DND-41 (cell line): Measurements from ENCODE around the gene RANBP3L.

Source experiments
- EZH2 ChIP-seq: IDR thresholded peaks from 3 replicates; pipeline ENCODE4 v1.6.1; 2012; ENCODE audit warnings: borderline replicate concordance, low read depth, mild to moderate bottlenecking, moderate library complexity, low read length, inconsistent platforms; ENCODE audit not compliant: severe bottlenecking
- TF ChIP-seq, protein P1 (sequence below): IDR thresholded peaks from 2 replicates; pipeline ENCODE4 v1.5.1; 2012; ENCODE audit warnings: borderline replicate concordance, low read length, moderate library complexity, mild to moderate bottlenecking; ENCODE audit not compliant: poor library complexity, severe bottlenecking; ENCODE audit errors: extremely low read depth

DNA sequence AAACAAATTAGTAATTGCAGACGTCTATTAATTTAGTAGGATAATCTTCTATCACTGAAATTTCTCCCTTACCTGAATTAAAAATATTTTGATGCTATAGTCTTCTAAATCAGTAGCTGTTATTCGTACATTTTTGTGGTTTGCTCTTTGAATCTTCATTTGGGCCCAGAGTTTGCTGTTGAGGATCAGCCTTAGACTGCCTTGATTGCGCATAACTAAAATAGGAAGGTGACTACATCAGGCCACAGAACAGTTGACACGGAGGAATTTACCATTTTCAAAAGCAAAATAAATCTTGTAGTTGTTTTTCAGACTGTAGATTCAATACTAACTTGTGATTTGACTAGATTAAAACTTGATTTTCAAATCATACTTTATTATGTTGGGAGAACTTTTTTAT is 48.1 kb downstream of the RANBP3L start:
- TF ChIP-seq, protein P1, sequence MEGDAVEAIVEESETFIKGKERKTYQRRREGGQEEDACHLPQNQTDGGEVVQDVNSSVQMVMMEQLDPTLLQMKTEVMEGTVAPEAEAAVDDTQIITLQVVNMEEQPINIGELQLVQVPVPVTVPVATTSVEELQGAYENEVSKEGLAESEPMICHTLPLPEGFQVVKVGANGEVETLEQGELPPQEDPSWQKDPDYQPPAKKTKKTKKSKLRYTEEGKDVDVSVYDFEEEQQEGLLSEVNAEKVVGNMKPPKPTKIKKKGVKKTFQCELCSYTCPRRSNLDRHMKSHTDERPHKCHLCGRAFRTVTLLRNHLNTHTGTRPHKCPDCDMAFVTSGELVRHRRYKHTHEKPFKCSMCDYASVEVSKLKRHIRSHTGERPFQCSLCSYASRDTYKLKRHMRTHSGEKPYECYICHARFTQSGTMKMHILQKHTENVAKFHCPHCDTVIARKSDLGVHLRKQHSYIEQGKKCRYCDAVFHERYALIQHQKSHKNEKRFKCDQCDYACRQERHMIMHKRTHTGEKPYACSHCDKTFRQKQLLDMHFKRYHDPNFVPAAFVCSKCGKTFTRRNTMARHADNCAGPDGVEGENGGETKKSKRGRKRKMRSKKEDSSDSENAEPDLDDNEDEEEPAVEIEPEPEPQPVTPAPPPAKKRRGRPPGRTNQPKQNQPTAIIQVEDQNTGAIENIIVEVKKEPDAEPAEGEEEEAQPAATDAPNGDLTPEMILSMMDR: no peak
- no peak for TF ChIP-seq EZH2
